Osteoblast (primary cell): ENCODE measurements around the gene CLEC16A. TPM values are rescaled to one million over a fixed set of nuclear protein-coding genes. Genes with fewer than 3 reads are reported as not detected.

ENCODE experiments used
- DNase-seq: peaks from one replicate; pipeline ENCODE4 v3.0.0; 2011; ENCODE audit warnings: low spot score, mixed read lengths; ENCODE audit not compliant: insufficient read length; ENCODE audit errors: missing footprints
- H2AFZ ChIP-seq: 2 replicates; pipeline ENCODE4 v1.6.0; 2011; ENCODE audit warnings: mild to moderate bottlenecking, low read length
- H3K27ac ChIP-seq: 2 replicates; pipeline ENCODE4 v1.5.1; 2011; ENCODE audit warnings: mild to moderate bottlenecking, low read depth, low read length, moderate library complexity
- H3K27me3 ChIP-seq: 2 replicates; pipeline ENCODE4 v1.6.0; 2012; ENCODE audit warnings: mild to moderate bottlenecking, control low read depth, inconsistent platforms, low read length, moderate library complexity; ENCODE audit not compliant: insufficient read depth
- H3K36me3 ChIP-seq: 2 replicates; pipeline ENCODE4 v1.5.1; 2011; ENCODE audit warnings: mild to moderate bottlenecking, low read length, control low read depth, moderate library complexity; ENCODE audit not compliant: insufficient read depth
- H3K4me1 ChIP-seq: 2 replicates; pipeline ENCODE4 v1.5.1; 2011; ENCODE audit warnings: mild to moderate bottlenecking, low read length, control low read depth, moderate library complexity; ENCODE audit not compliant: insufficient read depth
- H3K4me2 ChIP-seq: 2 replicates; pipeline ENCODE4 v1.6.0; 2011; ENCODE audit warnings: mild to moderate bottlenecking, low read length; ENCODE audit not compliant: insufficient read depth
- H3K4me3 ChIP-seq: fragments of 200-600 bp; sonication (generic); 3 replicates; pipeline ENCODE4 v1.5.1; 2012; ENCODE audit warnings: mild to moderate bottlenecking, low read length, inconsistent platforms; ENCODE audit not compliant: insufficient read depth
- H3K79me2 ChIP-seq: 2 replicates; pipeline ENCODE4 v1.6.0; 2012; ENCODE audit warnings: mild to moderate bottlenecking, low read length, control low read depth, inconsistent platforms; ENCODE audit not compliant: insufficient read depth
- H3K9me3 ChIP-seq: 2 replicates; pipeline ENCODE4 v1.5.1; 2011; ENCODE audit warnings: low read depth, low read length, control low read depth
- H4K20me1 ChIP-seq: 2 replicates; pipeline ENCODE4 v1.6.0; 2012; ENCODE audit warnings: mild to moderate bottlenecking, low read length, control low read depth; ENCODE audit not compliant: insufficient read depth
- total RNA-seq: library from RNA; depleted of rRNA; stranded (reverse); fragments of >200 nt; gene quantifications from 2 replicates; pipeline ENCODE4 v1.2.3, GENCODE V29; 2012
- TF ChIP-seq, protein P1 (sequence below): IDR thresholded peaks from 2 replicates; pipeline ENCODE4 v1.5.1; 2011; ENCODE audit warnings: mild to moderate bottlenecking, low read depth, low read length, moderate library complexity; ENCODE audit errors: extremely low read depth

CLEC16A gene
- total RNA-seq, 1 donor: 25.7 TPM

DNA sequence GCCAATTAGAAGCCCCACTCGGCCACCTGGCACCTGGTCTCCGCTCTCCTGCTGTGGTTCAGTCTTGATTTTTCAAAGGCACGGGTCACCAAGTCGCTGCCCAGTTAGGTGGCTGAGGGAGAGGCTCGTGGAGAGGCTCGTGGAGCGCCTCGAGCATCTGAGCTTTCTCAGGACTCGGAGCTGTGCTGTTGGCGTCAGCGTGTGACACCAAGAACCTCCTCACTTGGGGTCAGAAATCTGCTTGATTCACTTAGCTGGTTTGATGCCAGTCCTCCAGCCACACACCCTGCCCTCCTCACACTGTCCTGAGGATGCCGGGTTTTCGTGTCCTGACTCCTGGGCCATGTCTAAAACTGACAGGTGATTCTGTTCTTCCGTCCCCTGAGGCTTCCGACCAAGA, 229.1 kb downstream of the CLEC16A start:
- Histone ChIP-seq H3K4me2 (no peak overlapping the region), H3K79me2 (no peaks in the 10 kb centered on the region), H3K9me3 (no peaks in the 10 kb centered on the region), H4K20me1 (no peaks in the 10 kb centered on the region), H3K27ac (no peak overlapping the region), H3K36me3 (no peaks in the 10 kb centered on the region), H2AFZ (no peak overlapping the region), H3K27me3 (no peaks in the 10 kb centered on the region), H3K4me1 (peaks cover 2% of the 10 kb centered on the region), H3K4me3 (no peak overlapping the region)
- peak; percentile 75 for DNase-seq
- TF ChIP-seq, protein P1, sequence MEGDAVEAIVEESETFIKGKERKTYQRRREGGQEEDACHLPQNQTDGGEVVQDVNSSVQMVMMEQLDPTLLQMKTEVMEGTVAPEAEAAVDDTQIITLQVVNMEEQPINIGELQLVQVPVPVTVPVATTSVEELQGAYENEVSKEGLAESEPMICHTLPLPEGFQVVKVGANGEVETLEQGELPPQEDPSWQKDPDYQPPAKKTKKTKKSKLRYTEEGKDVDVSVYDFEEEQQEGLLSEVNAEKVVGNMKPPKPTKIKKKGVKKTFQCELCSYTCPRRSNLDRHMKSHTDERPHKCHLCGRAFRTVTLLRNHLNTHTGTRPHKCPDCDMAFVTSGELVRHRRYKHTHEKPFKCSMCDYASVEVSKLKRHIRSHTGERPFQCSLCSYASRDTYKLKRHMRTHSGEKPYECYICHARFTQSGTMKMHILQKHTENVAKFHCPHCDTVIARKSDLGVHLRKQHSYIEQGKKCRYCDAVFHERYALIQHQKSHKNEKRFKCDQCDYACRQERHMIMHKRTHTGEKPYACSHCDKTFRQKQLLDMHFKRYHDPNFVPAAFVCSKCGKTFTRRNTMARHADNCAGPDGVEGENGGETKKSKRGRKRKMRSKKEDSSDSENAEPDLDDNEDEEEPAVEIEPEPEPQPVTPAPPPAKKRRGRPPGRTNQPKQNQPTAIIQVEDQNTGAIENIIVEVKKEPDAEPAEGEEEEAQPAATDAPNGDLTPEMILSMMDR: no peak

DNA sequence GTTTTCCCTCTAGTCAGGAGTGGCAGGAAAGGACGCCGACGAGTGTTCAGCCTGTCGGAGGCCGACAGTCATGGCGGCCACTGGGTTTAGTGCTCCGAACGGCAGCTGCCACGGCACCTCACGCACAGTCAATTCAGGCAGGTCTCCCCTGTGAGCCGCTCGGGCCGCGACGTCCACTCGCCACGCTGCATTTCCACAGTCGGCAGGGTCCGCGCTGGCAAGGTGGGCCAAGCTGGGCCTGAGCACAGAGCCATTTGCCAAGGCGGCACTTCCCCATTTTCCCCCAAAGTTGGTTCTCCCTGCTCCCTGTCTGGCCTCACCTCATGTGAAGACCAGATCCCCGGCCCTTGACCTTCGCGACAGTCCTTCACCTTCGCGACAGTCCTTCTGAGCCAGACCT, 229.8 kb downstream of the CLEC16A start:
- Histone ChIP-seq H3K36me3 (no peaks in the 10 kb centered on the region), H3K9me3 (no peaks in the 10 kb centered on the region), H3K4me1 (no peaks in the 10 kb centered on the region)

DNA sequence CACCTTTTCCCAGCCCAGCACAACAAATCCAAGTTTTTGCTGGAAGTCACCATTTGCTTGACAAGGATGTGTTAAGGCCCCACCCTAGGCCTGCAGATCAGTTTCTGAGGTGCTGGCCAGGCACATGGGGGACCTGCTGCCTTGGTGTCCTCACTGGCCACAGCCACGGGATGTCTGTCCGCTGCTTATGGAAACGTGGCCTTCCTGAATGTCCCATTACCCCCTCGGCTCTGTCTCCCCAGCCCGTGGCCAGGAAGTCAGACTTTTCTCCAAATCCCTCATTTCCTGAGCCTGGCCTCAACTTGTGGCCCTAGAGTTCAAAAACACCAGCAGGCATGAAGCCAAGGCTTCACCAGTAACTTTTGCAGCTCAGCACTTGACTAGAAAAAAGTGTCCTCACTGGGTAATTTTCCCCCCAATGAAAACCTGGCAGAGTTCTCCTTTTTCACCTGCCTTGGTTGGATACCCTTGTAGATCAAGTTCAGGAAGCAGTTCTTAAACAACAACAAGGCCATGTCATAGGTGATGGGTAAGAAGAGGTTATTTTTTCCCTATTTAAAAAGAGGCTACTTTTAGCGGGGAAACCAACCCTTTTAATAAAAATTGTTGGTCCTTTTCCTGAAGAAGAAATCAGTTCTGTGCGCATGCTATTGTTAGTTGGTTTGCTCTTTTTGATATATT, 230.9 kb downstream of the CLEC16A start:
- no peaks in the 10 kb centered on the region for H3K79me2 ChIP-seq
- no peaks in the 10 kb centered on the region for H3K4me1 ChIP-seq
- TF ChIP-seq, protein P1: no peak
- no peaks in the 10 kb centered on the region for H3K36me3 ChIP-seq
- H3K9me3 ChIP-seq: no peaks in the 10 kb centered on the region
- DNase-seq: peak; percentile 73
- no peak overlapping the region for H3K4me2 ChIP-seq
- H4K20me1 ChIP-seq: peaks cover 2% of the 10 kb centered on the region
- no peak overlapping the region for H3K27ac ChIP-seq
- H3K4me3 ChIP-seq: no peak overlapping the region
- H3K27me3 ChIP-seq: no peaks in the 10 kb centered on the region
- H2AFZ ChIP-seq: no peak overlapping the region

More for the DNA sequence above, 229.8 kb downstream of the CLEC16A start:
- no peak overlapping the region for H2AFZ ChIP-seq
- TF ChIP-seq, protein P1: no peak
- no peak overlapping the region for H3K27ac ChIP-seq
- H3K27me3 ChIP-seq: no peaks in the 10 kb centered on the region
- no peaks in the 10 kb centered on the region for H4K20me1 ChIP-seq
- no peaks in the 10 kb centered on the region for H3K79me2 ChIP-seq
- H3K4me3 ChIP-seq: no peak overlapping the region
- H3K4me2 ChIP-seq: no peak overlapping the region
- DNase-seq: peak; percentile 30

DNA sequence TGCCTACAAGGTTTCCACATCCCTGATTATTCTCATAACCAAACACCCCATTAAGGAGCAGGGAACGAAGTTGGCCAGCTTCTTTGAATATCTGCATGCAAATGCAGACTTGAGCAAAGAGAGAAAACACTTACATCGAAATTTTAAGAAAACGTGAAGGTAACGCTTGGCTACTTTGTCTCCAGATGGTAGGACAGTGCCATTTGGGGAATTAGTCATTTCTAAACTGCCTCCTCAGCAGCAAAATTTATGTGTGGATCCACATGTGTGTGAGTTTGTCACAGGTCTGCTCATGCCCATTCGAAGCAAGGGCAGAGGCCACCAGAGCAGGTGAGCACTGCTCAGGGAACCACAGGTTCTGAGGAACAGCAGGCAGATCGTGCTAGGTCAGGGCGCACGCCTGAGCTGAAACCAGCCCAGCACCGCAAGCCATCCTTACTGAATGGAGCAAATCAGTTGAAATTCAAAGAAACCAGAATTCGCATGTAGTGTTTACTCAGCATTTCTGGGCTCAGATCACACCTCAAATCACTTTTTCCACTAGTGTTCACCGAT, 231.5 kb downstream of the CLEC16A start:
- no peaks in the 10 kb centered on the region for H3K27me3 ChIP-seq
- H3K36me3 ChIP-seq: no peaks in the 10 kb centered on the region
- H3K27ac ChIP-seq: no peak overlapping the region
- H3K4me2 ChIP-seq: no peak overlapping the region
- H3K9me3 ChIP-seq: no peaks in the 10 kb centered on the region
- H4K20me1 ChIP-seq: peaks cover 2% of the 10 kb centered on the region
- TF ChIP-seq, protein P1: no peak
- no peak overlapping the region for H3K4me3 ChIP-seq
- H3K79me2 ChIP-seq: no peaks in the 10 kb centered on the region
- peak; percentile 62 for DNase-seq
- no peaks in the 10 kb centered on the region for H3K4me1 ChIP-seq
- H2AFZ ChIP-seq: no peak overlapping the region
